CD14-positive monocyte (primary cell): ENCODE results near the gene ABLIM3. TPM values are rescaled to one million over a fixed set of nuclear protein-coding genes. Genes with fewer than 3 reads are reported as not detected.

Source experiments
- DNase-seq, 3 donors: peaks; one replicate each; pipeline ENCODE4 v3.0.0-alpha.2; 2011 to 2022
- H2AFZ ChIP-seq: 2 replicates; pipeline ENCODE4 v1.6.0; 2012; ENCODE audit warnings: mild to moderate bottlenecking, low read depth, low read length, inconsistent platforms; ENCODE audit not compliant: insufficient read depth, poor library complexity, severe bottlenecking
- H3K27ac ChIP-seq, 2 donors: 1 replicate in 1 of 2; 2 replicates in 1 of 2; pipeline ENCODE4 v1.5.1; 2012 to 2013; ENCODE audit warnings: low read length in 2 of 2, control low read depth in 1 of 2, inconsistent platforms in 1 of 2, low read depth in 1 of 2, mild to moderate bottlenecking in 1 of 2
- H3K27me3 ChIP-seq, 2 donors: one replicate each; pipeline versions ENCODE4 v1.6.0 to v1.6.1; 2011 to 2013; ENCODE audit warnings: low read length in 2 of 2; ENCODE audit not compliant: control insufficient read depth in 2 of 2, insufficient read depth in 2 of 2
- H3K36me3 ChIP-seq, 2 donors: replicated peaks in 1 of 2; 1 replicate in 1 of 2; 2 replicates in 1 of 2; pipeline versions ENCODE4 v1.5.1 to v1.6.1; 2012 to 2013; ENCODE audit warnings: low read length in 2 of 2, control low read depth in 1 of 2, inconsistent platforms in 1 of 2, mild to moderate bottlenecking in 1 of 2; ENCODE audit not compliant: insufficient read depth in 2 of 2, control insufficient read depth in 1 of 2
- H3K4me1 ChIP-seq, 2 donors: 1 replicate in 1 of 2; 2 replicates in 1 of 2; pipeline versions ENCODE4 v1.5.1 to v1.6.1; 2012 to 2013; ENCODE audit warnings: low read length in 2 of 2, control low read depth in 1 of 2, inconsistent platforms in 1 of 2, mild to moderate bottlenecking in 1 of 2, moderate library complexity in 1 of 2; ENCODE audit not compliant: insufficient read depth in 2 of 2, control insufficient read depth in 1 of 2
- H3K4me2 ChIP-seq: replicated peaks from 2 replicates; pipeline ENCODE3; 2012; ENCODE audit warnings: low read length, moderate library complexity, mild to moderate bottlenecking; ENCODE audit not compliant: poor library complexity, severe bottlenecking; ENCODE audit errors: extremely low read depth
- H3K4me3 ChIP-seq, 3 experiments: fragments of 200-600 bp in 1 of 3; sonication (generic) in 1 of 3; replicated peaks in 1 of 3; 1 replicate in 2 of 3; 2 replicates in 1 of 3; pipeline ENCODE4 v1.5.1; 2011 to 2013; ENCODE audit warnings: low read length in 3 of 3, mild to moderate bottlenecking in 3 of 3, control low read depth in 2 of 3, low read depth in 2 of 3, inconsistent platforms in 1 of 3, moderate library complexity in 1 of 3
- H3K79me2 ChIP-seq: 2 replicates; pipeline ENCODE4 v1.6.0; 2012; ENCODE audit warnings: mild to moderate bottlenecking, control low read depth, inconsistent platforms, low read length, moderate library complexity; ENCODE audit not compliant: insufficient read depth
- H3K9ac ChIP-seq: 2 replicates; pipeline ENCODE4 v1.6.0; 2017; ENCODE audit warnings: low read length, mild to moderate bottlenecking; ENCODE audit not compliant: insufficient read depth, poor library complexity, severe bottlenecking
- H3K9me3 ChIP-seq, 2 donors: replicated peaks in 1 of 2; 1 replicate in 1 of 2; 2 replicates in 1 of 2; pipeline versions ENCODE4 v1.5.1 to v1.6.1; 2012 to 2013; ENCODE audit warnings: low read length in 2 of 2, control low read depth in 1 of 2; ENCODE audit not compliant: control insufficient read depth in 1 of 2, insufficient read depth in 1 of 2
- H4K20me1 ChIP-seq: 2 replicates; pipeline ENCODE4 v1.6.0; 2012; ENCODE audit warnings: mild to moderate bottlenecking, low read length, control low read depth, moderate library complexity; ENCODE audit not compliant: insufficient read depth
- H3K27ac Mint-ChIP-seq, 7 donors: one replicate each; pipeline ENCODE4 v1.8.0; 2020; ENCODE audit warnings: mild to moderate bottlenecking in 7 of 7, mixed read lengths in 7 of 7, moderate library complexity in 6 of 7, inconsistent platforms in 2 of 7
- H3K27me3 Mint-ChIP-seq, 3 donors: one replicate each; pipeline ENCODE4 v1.8.0; 2021 to 2022; ENCODE audit warnings: low read depth in 3 of 3, mild to moderate bottlenecking in 3 of 3, mixed read lengths in 3 of 3, moderate library complexity in 3 of 3, inconsistent platforms in 1 of 3
- H3K36me3 Mint-ChIP-seq, 2 donors: one replicate each; pipeline ENCODE4 v1.8.0; 2020; ENCODE audit warnings: mixed read lengths in 2 of 2, inconsistent platforms in 1 of 2, mild to moderate bottlenecking in 1 of 2
- H3K4me1 Mint-ChIP-seq: one replicate; pipeline ENCODE4 v1.8.0; 2020; ENCODE audit warnings: mild to moderate bottlenecking, mixed read lengths
- H3K4me3 Mint-ChIP-seq, 2 donors: one replicate each; pipeline ENCODE4 v1.8.0; 2020; ENCODE audit warnings: mild to moderate bottlenecking in 2 of 2, mixed read lengths in 2 of 2, moderate library complexity in 1 of 2
- H3K9me3 Mint-ChIP-seq, 7 donors: one replicate each; pipeline ENCODE4 v1.8.0; 2020 to 2022; ENCODE audit warnings: mixed read lengths in 7 of 7, mild to moderate bottlenecking in 6 of 7, moderate library complexity in 6 of 7, inconsistent platforms in 2 of 7
- WGBS: methylation state at CpG from one replicate; pipeline ENCODE4 v1.1.5; 2013; ENCODE audit warnings: missing lambda C conversion rate; ENCODE audit not compliant: insufficient coverage; 5-methylcytosine and 5-hydroxymethylcytosine counted together
- intact Hi-C, 2 donors: fragments of 100-400 bp; cut with micrococcal nuclease; formaldehyde crosslinking; loops; one replicate each; pipeline versions ENCODE4 v1.15.0 to v1.15.1; 2023
- polyA plus RNA-seq, 3 donors: library from polyadenylated mRNA; depleted of rRNA in 1 of 3; unstranded in 2 of 3; stranded (reverse) in 1 of 3; fragments of 300-500 nt in 2 of 3; fragments of >200 nt in 1 of 3; fragmentation: Illumina TruSeq in 2 of 3; gene quantifications; 1 replicate in 2 of 3; 2 replicates in 1 of 3; pipeline ENCODE4 v1.2.3, GENCODE V29; 2012 to 2021
- TF ChIP-seq, protein P1 (sequence below): fragments of 200-600 bp; IDR thresholded peaks from one replicate; pipeline ENCODE4 v1.8.0; 2022; ENCODE audit warnings: antibody characterized with exemption, mild to moderate bottlenecking

Gene ABLIM3
- polyA plus RNA-seq, 3 donors: 0.22 to 0.74 TPM; not detected in 1

DNA sequence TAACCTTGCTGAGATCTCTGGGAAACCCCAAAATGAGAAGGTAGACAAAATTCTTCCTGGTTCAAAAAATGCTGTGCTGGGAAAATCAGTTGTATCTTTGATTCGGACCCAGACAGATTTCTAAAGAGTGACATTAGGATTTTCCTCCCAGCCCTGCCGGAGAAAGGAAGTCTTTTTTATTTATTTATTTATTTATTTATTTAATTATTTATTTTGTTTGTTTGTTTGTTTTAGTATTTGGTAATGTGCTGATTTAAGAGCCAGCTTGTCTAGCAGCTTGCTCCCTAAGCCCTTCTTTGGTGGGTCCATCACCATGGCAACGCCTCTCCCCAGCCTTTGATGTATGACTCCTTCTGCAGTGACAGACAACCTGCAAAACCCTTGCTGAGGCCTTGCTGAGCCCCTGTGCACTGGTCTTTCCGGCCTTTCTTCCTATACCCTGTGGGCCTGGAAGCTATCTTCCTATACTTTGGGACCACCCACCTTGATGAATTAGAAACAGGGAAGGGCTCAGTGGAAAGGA, 69.7 kb downstream of the ABLIM3 start:
- H3K9me3 Mint-ChIP-seq: no peaks in the 10 kb centered on the region
- H3K27me3 Mint-ChIP-seq: peaks cover 1 to 3% (median 2%) of the 10 kb centered on the region in 3 donors
- 100% methylated on average over 2 of the region's 4 CpGs for WGBS
- H3K4me1 ChIP-seq: peaks cover 2 to 7% of the 10 kb centered on the region in 2 donors
- H3K27me3 ChIP-seq: no peaks in the 10 kb centered on the region
- no peaks in the 10 kb centered on the region for H4K20me1 ChIP-seq
- no peaks in the 10 kb centered on the region for H3K79me2 ChIP-seq
- TF ChIP-seq, protein P1, sequence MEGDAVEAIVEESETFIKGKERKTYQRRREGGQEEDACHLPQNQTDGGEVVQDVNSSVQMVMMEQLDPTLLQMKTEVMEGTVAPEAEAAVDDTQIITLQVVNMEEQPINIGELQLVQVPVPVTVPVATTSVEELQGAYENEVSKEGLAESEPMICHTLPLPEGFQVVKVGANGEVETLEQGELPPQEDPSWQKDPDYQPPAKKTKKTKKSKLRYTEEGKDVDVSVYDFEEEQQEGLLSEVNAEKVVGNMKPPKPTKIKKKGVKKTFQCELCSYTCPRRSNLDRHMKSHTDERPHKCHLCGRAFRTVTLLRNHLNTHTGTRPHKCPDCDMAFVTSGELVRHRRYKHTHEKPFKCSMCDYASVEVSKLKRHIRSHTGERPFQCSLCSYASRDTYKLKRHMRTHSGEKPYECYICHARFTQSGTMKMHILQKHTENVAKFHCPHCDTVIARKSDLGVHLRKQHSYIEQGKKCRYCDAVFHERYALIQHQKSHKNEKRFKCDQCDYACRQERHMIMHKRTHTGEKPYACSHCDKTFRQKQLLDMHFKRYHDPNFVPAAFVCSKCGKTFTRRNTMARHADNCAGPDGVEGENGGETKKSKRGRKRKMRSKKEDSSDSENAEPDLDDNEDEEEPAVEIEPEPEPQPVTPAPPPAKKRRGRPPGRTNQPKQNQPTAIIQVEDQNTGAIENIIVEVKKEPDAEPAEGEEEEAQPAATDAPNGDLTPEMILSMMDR: no peak
- H3K36me3 Mint-ChIP-seq: no peaks in the 10 kb centered on the region
- H3K27ac Mint-ChIP-seq: no peak overlapping the region
- H3K4me3 Mint-ChIP-seq: no peak overlapping the region
- no peak overlapping the region for H3K9ac ChIP-seq
- no peak overlapping the region for H3K4me2 ChIP-seq
- H3K9me3 ChIP-seq: no peaks in the 10 kb centered on the region
- no peaks in the 10 kb centered on the region for H3K4me1 Mint-ChIP-seq
- no peak overlapping the region for H2AFZ ChIP-seq
- intact Hi-C loops: no loop called here
- no peak for DNase-seq
- H3K36me3 ChIP-seq: no peaks in the 10 kb centered on the region
- no peak overlapping the region for H3K4me3 ChIP-seq
- no peak overlapping the region for H3K27ac ChIP-seq

DNA sequence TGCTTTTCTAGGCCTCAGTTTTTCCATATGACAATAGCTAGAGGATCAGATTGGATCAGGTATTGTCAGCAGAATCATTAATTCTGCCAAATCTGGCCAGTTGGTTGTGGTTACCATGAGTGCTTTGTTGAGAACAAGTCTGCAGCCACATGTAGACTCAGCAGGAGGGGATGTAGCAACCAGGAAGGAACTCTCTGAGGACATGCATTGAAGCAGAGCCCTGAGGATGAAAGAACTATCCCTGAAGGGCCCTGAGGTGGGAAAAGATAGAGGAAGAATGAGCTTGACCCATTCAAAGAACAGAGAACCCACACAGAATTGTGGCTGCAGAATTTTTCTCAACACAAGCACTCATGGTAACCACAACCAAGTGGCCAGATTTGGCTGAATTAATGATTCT, 70.3 kb downstream of the ABLIM3 start:
- peaks cover 2% of the 10 kb centered on the region for H3K4me1 Mint-ChIP-seq
- H3K27ac ChIP-seq: no peak overlapping the region
- no peaks in the 10 kb centered on the region for H3K27me3 ChIP-seq
- H3K79me2 ChIP-seq: no peaks in the 10 kb centered on the region
- intact Hi-C loops: no loop called here
- H3K4me1 ChIP-seq: peaks cover 7 to 12% of the 10 kb centered on the region in 2 donors
- no peak overlapping the region for H3K4me3 Mint-ChIP-seq
- H4K20me1 ChIP-seq: no peaks in the 10 kb centered on the region
- H3K4me3 ChIP-seq: no peak overlapping the region
- no peak overlapping the region for H3K9ac ChIP-seq
- TF ChIP-seq, protein P1: no peak
- no peaks in the 10 kb centered on the region for H3K36me3 ChIP-seq
- H3K9me3 Mint-ChIP-seq: no peaks in the 10 kb centered on the region
- H3K9me3 ChIP-seq: no peaks in the 10 kb centered on the region
- no peak overlapping the region for H2AFZ ChIP-seq
- no peak for DNase-seq
- H3K27ac Mint-ChIP-seq: no peak overlapping the region
- no peaks in the 10 kb centered on the region for H3K36me3 Mint-ChIP-seq
- H3K27me3 Mint-ChIP-seq: peaks cover 1 to 3% (median 2%) of the 10 kb centered on the region in 3 donors
- no peak overlapping the region for H3K4me2 ChIP-seq
